IMR-90 (cell line): ENCODE results near the gene CKLF. TPM values are rescaled to one million over a fixed set of nuclear protein-coding genes. Genes with fewer than 3 reads are reported as not detected.

ENCODE experiments used
- ATAC-seq: fragments of 200-7000 bp; cut with Tn5 transposase; 2 replicates; pipeline ENCODE4 v1.9.1; 2020; ENCODE audit warnings: low read depth, mild to moderate bottlenecking, moderate library complexity
- BruUV-seq: library from RNA; stranded (reverse); fragments of 400-500 nt; replicated peaks from 2 replicates; lab custom pipeline; 2021; lab: Mats Ljungman, UMichigan
- CTCF ChIA-PET: fragments of 300-600 bp; formaldehyde crosslinking; extraction: SDS; loops from one replicate; lab custom pipeline; 2021; ENCODE audit warnings: antibody characterized with exemption; lab: Yijun Ruan, JAX
- POLR2A ChIA-PET: fragments of 300-600 bp; sonication (Branson Sonifier 250); formaldehyde crosslinking; loops from one replicate; lab custom pipeline; 2022; ENCODE audit warnings: antibody characterized with exemption; ENCODE audit not compliant: unreplicated experiment; lab: Charles Lee
- DNase-seq: peaks from one replicate; pipeline ENCODE4 v3.0.0; 2013
- H2AFZ ChIP-seq: replicated peaks from 2 replicates; pipeline ENCODE3; 2013; ENCODE audit warnings: low read length, mild to moderate bottlenecking; ENCODE audit not compliant: poor library complexity
- H2AK5ac ChIP-seq: 2 replicates; pipeline ENCODE4 v1.6.1; 2013; ENCODE audit warnings: low read depth, low read length, inconsistent platforms
- H2AK9ac ChIP-seq: replicated peaks from 2 replicates; pipeline ENCODE3; 2013; ENCODE audit warnings: mild to moderate bottlenecking, low read depth, low read length, moderate library complexity; ENCODE audit not compliant: poor library complexity
- H2BK120ac ChIP-seq: 2 replicates; pipeline ENCODE4 v1.6.1; 2013; ENCODE audit warnings: low read depth, low read length, inconsistent platforms
- H2BK15ac ChIP-seq: 3 replicates; pipeline ENCODE4 v1.6.1; 2013; ENCODE audit warnings: low read depth, low read length, inconsistent platforms
- H2BK20ac ChIP-seq: 2 replicates; pipeline ENCODE4 v1.6.1; 2013; ENCODE audit warnings: low read depth, mild to moderate bottlenecking, inconsistent platforms, low read length, moderate library complexity
- H2BK5ac ChIP-seq: 2 replicates; pipeline ENCODE4 v1.6.1; 2013; ENCODE audit warnings: mild to moderate bottlenecking, low read depth, low read length, inconsistent platforms; ENCODE audit not compliant: poor library complexity, severe bottlenecking
- H3K14ac ChIP-seq: replicated peaks from 2 replicates; pipeline ENCODE4 v1.6.1; 2013; ENCODE audit warnings: low read depth, low read length, inconsistent platforms
- H3K18ac ChIP-seq: 2 replicates; pipeline ENCODE4 v1.6.1; 2013; ENCODE audit warnings: low read depth, low read length, control low read depth
- H3K23ac ChIP-seq: 2 replicates; pipeline ENCODE4 v1.6.1; 2013; ENCODE audit warnings: low read depth, low read length, inconsistent platforms
- H3K27ac ChIP-seq: 2 replicates; pipeline ENCODE4 v1.5.1; 2013; ENCODE audit warnings: mild to moderate bottlenecking, control low read depth, low read length; ENCODE audit not compliant: insufficient read depth
- H3K27me3 ChIP-seq: 2 replicates; pipeline ENCODE4 v1.6.1; 2013; ENCODE audit warnings: low read length; ENCODE audit not compliant: control insufficient read depth, insufficient read depth
- H3K36me3 ChIP-seq: 2 replicates; pipeline ENCODE4 v1.6.1; 2013; ENCODE audit warnings: low read length, mixed read lengths; ENCODE audit not compliant: control insufficient read depth, insufficient read depth
- H3K4ac ChIP-seq: 2 replicates; pipeline ENCODE4 v1.6.1; 2013; ENCODE audit warnings: low read depth, low read length, inconsistent platforms
- H3K4me1 ChIP-seq: 2 replicates; pipeline ENCODE4 v1.6.1; 2013; ENCODE audit warnings: low read length, mixed read lengths; ENCODE audit not compliant: control insufficient read depth, insufficient read depth
- H3K4me2 ChIP-seq: 2 replicates; pipeline ENCODE4 v1.6.1; 2013; ENCODE audit warnings: low read depth, mild to moderate bottlenecking, control low read depth, low read length, moderate library complexity
- H3K4me3 ChIP-seq: 2 replicates; pipeline ENCODE4 v1.5.1; 2013; ENCODE audit warnings: low read depth, mild to moderate bottlenecking, control low read depth, low read length, moderate library complexity; ENCODE audit not compliant: insufficient read depth
- H3K56ac ChIP-seq: 2 replicates; pipeline ENCODE4 v1.6.1; 2013; ENCODE audit warnings: low read length, inconsistent platforms; ENCODE audit not compliant: insufficient read depth; ENCODE audit errors: extremely low read depth
- H3K79me1 ChIP-seq, 2 experiments: 2 replicates each; pipeline ENCODE4 v1.6.1; 2013; ENCODE audit warnings: low read length in 2 of 2, inconsistent platforms in 1 of 2, low read depth in 1 of 2
- H3K9ac ChIP-seq: 2 replicates; pipeline ENCODE4 v1.6.1; 2013; ENCODE audit warnings: low read depth, low read length, control low read depth
- H3K9me1 ChIP-seq: 2 replicates; pipeline ENCODE4 v1.6.1; 2013; ENCODE audit warnings: low read length, inconsistent platforms; ENCODE audit not compliant: insufficient read depth
- H3K9me3 ChIP-seq: 2 replicates; pipeline ENCODE4 v1.6.1; 2013; ENCODE audit warnings: low read length; ENCODE audit not compliant: control insufficient read depth, insufficient read depth
- H4K20me1 ChIP-seq: 2 replicates; pipeline ENCODE4 v1.6.1; 2013; ENCODE audit warnings: low read length, inconsistent platforms; ENCODE audit not compliant: insufficient read depth
- H4K5ac ChIP-seq: 2 replicates; pipeline ENCODE4 v1.6.1; 2013; ENCODE audit warnings: mild to moderate bottlenecking, low read depth, low read length, control low read depth
- H4K8ac ChIP-seq, 2 experiments: 2 replicates each; pipeline ENCODE4 v1.6.1; 2013; ENCODE audit warnings: low read depth in 2 of 2, low read length in 2 of 2, control low read depth in 1 of 2, inconsistent platforms in 1 of 2
- H4K91ac ChIP-seq: 2 replicates; pipeline ENCODE4 v1.6.1; 2013; ENCODE audit warnings: low read depth, low read length, inconsistent platforms; ENCODE audit not compliant: insufficient read depth
- BHLHE40 ChIP-seq: fragments of 150-350 bp; IDR thresholded peaks from 2 replicates; pipeline ENCODE4 v1.6.1; 2016; ENCODE audit warnings: mild to moderate bottlenecking, low read depth, low read length
- CEBPB ChIP-seq: IDR thresholded peaks from 2 replicates; pipeline ENCODE4 v1.6.1; 2012; ENCODE audit warnings: low read depth, low read length, improper control_type of control experiment
- RFX5 ChIP-seq: IDR thresholded peaks from 2 replicates; pipeline ENCODE4 v1.8.0; 2012; ENCODE audit warnings: low read depth, mild to moderate bottlenecking, low read length, moderate library complexity
- WGBS, 2 experiments: methylation state at CpG; one replicate each; pipeline versions ENCODE4 v1.1.5 to v1.1.7; 2013; ENCODE audit warnings: missing lambda C conversion rate in 2 of 2; ENCODE audit not compliant: insufficient read length in 1 of 2; ENCODE audit errors: extremely low coverage in 2 of 2; 5-methylcytosine and 5-hydroxymethylcytosine counted together
- dilution Hi-C: fragments of 300-500 bp; cut with HindIII; formaldehyde crosslinking; loops from one replicate; pipeline ENCODE4 v1.14.3; 2018; ENCODE audit warnings: low sequenced_read_pairs; ENCODE audit not compliant: unreplicated experiment
- in situ Hi-C: fragments of 300-500 bp; cut with MboI; formaldehyde crosslinking; loops from 3 replicates; pipeline ENCODE4 v1.14.3; 2019; ENCODE audit warnings: low sequenced_read_pairs, inconsistent platforms, mixed read lengths
- intact Hi-C: fragments of 100-400 bp; cut with micrococcal nuclease; formaldehyde crosslinking; loops from 2 replicates; pipeline ENCODE4 v1.10.0; 2022
- polyA plus RNA-seq, 3 experiments: library from polyadenylated mRNA; depleted of rRNA; stranded (reverse); fragments of >200 nt; gene quantifications; 2 replicates each; pipeline ENCODE4 v1.2.3, GENCODE V29; 2012; ENCODE audit warnings: low replicate concordance in 1 of 3
- total RNA-seq: library from RNA; depleted of rRNA; stranded (reverse); fragments of >200 nt; gene quantifications from 2 replicates; pipeline ENCODE4 v1.2.3, GENCODE V29; 2012

The CKLF gene
- total and polyA plus RNA-seq, 2 of the 4 experiments (the other 2 are of a cell fraction), result 60.8 to 92.2 TPM

DNA sequence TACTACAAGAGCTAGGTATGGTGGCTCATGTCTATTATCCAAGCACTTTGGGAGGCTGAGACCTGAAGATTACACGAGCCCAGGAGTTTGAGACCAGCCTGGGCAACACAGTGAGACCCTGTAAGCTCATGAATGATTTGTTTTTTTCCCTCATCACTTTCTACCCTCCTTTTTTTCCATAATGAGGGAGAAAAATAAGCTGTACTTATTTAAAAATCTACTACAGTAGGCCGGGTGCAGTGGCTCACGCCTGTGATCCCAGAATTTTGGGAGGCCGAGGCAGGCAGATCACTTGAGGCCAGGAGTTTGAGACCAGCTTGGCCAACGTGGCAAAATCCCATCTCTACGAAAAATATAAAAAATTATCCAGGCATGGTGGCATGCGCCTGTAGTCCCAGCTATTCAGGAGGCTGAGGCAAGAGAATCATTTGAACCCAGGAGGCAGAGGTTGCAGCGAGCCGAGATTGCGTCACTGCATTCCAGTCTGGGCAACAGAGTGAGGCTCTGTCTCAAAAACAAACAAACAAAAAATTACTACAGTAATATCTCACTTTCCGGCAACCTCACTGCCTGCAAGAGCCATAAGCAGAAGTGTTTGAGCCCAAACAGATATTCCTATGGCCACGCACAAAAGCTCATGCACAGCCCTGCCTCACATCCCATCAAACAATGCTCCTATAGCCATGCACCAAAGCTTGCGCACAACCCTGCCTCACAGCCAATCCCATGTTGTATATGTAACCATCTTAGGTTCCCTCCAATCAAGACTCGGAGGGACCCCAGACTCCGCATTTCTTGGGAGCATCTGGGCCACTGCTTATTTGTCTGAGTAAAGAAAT, 39.9 kb upstream of the CKLF start:
- H3K9me3 ChIP-seq, result no peaks in the 10 kb centered on the region
- no peak overlapping the region for H3K9ac ChIP-seq
- no peak overlapping the region for H3K18ac ChIP-seq
- dilution Hi-C loops (no loop called here), in situ Hi-C loops (no loop called here), intact Hi-C loops (no loop called here)
- peak overlapping the region; percentile 30; the same call in 1 of the 3 replicates for H2BK15ac ChIP-seq
- ChIA-PET POLR2A (no interaction called here), CTCF (interaction anchor here (0.9 to 1.5 kb wide), 3 partner anchors 10 to 104 kb away, joined by 3 to 4 read pairs (median 3); no protein-coding TSS in a partner anchor)
- H3K79me1 ChIP-seq, result peaks cover 0 to 25% of the 10 kb centered on the region in 2 experiments; a peak in 3 of 4 replicates
- H3K27me3 ChIP-seq, result no peaks in the 10 kb centered on the region
- H3K23ac ChIP-seq, result peak overlapping the region; percentile 62
- H2BK5ac ChIP-seq, result peak overlapping the region; percentile 29
- H3K4me2 ChIP-seq, result no peak overlapping the region
- peak overlapping the region; percentile 77 for H2AK5ac ChIP-seq
- peak overlapping the region; percentile 78 for H2BK20ac ChIP-seq
- no peak overlapping the region for H3K4me3 ChIP-seq
- BruUV-seq, result no TSS peak
- peaks cover 3% of the 10 kb centered on the region; the same call in 1 of the 2 replicates for H3K36me3 ChIP-seq
- ATAC-seq (no peak), DNase-seq (no peak)
- H4K8ac ChIP-seq, result peak overlapping the region in 1 of 2 experiments; percentile 87; a peak in 2 of 4 replicates
- peak overlapping the region; percentile 37 for H3K27ac ChIP-seq
- peak overlapping the region; percentile 84 for H2BK120ac ChIP-seq
- peak overlapping the region; percentile 53 for H2AFZ ChIP-seq
- H4K91ac ChIP-seq, result peak overlapping the region; percentile 71; the same call in 1 of the 2 replicates
- peaks cover 33% of the 10 kb centered on the region for H3K4me1 ChIP-seq
- peak overlapping the region; percentile 71 for H3K14ac ChIP-seq
- H3K9me1 ChIP-seq, result peaks cover 38% of the 10 kb centered on the region
- no peak overlapping the region for H2AK9ac ChIP-seq
- TF ChIP-seq CEBPB (peak; percentile 74), RFX5 (no peak), BHLHE40 (no peak)
- H4K20me1 ChIP-seq, result peaks cover 2% of the 10 kb centered on the region; the same call in 1 of the 2 replicates
- no peak overlapping the region for H3K56ac ChIP-seq
- H4K5ac ChIP-seq, result no peak overlapping the region
- peak overlapping the region; percentile 88 for H3K4ac ChIP-seq
- WGBS, 2 experiments, result 85% methylated on average over 8 of the region's 15 CpGs; no CpG with 5 or more reads in 1 of the 2 experiments
